ENCODE results near the gene KRTAP12-1.

DNA sequence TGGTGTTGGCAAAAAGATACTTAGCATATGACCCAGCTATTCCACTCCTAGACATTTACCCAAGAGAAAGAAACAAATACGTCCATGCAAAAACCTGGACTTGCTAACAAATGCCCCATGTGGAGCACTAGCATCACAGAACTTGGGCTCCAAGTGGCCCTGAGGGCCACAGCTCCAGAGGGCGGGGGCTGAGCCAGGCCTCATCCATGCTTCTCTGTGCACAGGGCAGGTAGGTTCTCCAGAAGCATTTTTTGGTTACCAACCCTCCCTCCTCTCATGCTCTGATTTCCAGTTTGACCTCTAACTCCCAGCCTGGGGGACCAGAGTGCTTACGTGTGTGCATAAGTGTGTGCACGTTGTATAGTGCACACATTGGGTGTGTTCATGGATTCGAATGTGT, 17.3 kb downstream of the KRTAP12-1 start:
- TF ChIP-seq, protein P1, sequence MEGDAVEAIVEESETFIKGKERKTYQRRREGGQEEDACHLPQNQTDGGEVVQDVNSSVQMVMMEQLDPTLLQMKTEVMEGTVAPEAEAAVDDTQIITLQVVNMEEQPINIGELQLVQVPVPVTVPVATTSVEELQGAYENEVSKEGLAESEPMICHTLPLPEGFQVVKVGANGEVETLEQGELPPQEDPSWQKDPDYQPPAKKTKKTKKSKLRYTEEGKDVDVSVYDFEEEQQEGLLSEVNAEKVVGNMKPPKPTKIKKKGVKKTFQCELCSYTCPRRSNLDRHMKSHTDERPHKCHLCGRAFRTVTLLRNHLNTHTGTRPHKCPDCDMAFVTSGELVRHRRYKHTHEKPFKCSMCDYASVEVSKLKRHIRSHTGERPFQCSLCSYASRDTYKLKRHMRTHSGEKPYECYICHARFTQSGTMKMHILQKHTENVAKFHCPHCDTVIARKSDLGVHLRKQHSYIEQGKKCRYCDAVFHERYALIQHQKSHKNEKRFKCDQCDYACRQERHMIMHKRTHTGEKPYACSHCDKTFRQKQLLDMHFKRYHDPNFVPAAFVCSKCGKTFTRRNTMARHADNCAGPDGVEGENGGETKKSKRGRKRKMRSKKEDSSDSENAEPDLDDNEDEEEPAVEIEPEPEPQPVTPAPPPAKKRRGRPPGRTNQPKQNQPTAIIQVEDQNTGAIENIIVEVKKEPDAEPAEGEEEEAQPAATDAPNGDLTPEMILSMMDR (conservative IDR thresholded peaks at IDR 0.05; ENCODE audit: low read length) = no peak
- no peak for TF ChIP-seq EZH2phosphoT487 (IDR thresholded peaks at IDR 0.05; ENCODE audit: borderline replicate concordance)
